Camera-type eye (tissue), 1 donor: ENCODE measurements around the gene ATF4. TPM values are rescaled to one million over a fixed set of nuclear protein-coding genes. Genes with fewer than 3 reads are reported as not detected.

Experiments
- total RNA-seq: library from RNA; depleted of rRNA; stranded (reverse); fragments of >200 nt; gene quantifications from one replicate; pipeline ENCODE4 v1.2.3, GENCODE V29; 2014

Gene ATF4
- total RNA-seq, result 157 TPM

GRCh38 chr22:39520226-39521105 is at the start of gene ATF4:
ATF4 (plus strand) TSS chr22:39520562; CDS start chr22:39521446, 884 bp downstream.

DNA sequence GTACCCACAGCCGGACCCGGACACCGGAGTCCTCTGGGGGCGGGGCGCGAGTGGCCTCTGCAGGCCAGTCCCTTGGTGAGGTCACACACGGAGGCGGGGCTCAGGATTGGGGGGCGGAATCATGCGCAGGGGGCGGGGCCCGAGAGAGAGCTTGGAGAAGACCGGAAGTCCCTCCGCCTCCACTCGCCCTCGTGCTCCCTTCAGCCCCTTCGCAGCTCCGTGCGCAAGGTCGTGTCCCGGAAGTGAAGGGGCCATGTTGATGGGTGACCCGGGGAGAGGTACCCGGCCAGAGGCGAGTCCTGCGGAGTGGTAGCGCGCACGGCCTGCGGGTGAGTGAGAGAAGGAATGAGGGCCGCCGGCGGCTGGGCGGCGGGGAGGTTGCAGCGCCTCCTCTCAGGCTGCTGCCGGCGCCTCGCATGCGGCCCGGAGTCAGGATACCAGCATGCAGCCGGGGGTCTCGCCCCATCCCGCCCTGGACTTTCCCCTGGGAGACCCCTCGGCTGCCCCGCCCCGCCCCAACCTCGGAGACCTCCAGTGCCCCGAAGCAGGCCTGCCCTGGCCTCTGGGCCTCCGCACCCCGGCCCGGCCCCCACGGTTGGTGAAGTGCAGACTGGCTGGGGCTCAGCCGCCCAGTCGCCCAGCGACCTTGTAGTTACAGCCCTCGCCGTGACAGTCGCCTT is 18.1 kb upstream of the ATF4 start, which contains the start of gene MIEF1:
MIEF1 (plus strand) TSS at position 182 of the 680 bp plus-strand sequence. CDS start 9,005 bp downstream, outside the sequence.

DNA sequence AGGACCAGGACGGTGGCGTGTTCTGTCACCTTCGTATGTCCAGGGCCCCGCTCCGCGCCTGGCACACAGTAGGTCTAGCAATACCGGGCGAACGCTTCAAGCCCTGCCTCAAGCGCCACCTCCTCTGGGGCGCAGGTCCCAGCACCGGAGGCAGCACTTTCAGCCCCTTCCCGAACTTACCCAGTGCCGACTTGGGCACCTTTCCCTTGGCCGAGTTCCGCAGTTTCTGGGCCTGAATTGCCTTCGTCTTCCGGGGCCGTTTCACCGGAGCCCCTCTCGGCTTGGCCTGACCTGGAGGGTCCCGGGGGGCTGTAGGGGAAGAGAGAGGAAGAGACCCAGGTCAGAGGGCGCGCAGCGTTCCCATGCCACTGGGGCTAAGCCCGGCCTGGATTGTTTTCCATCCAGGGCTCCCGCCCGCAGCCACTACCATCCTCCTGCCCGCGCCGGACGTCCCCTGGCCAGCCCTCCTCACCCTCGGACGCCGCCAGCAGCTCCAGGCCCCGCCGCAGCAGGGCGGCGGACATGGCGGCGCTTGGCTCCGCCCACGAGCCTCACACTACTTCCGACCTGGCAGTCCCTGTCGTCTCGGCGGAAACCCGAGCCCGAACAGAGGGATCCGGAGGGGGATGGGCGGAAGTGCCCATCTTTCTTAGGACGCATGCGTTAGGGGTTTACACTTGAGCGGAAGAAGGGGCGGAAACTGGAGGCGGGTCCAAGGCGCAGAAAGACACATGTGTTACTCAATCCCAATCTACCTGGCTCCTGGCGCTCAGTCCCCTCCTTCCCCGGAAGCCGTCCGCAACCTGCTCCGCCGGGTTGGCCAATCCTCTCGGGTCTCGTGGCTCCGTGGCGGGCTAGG is 12.1 kb downstream of the ATF4 start, which contains the start of gene RPS19BP1:
RPS19BP1 (minus strand) TSS at position 534 of the 859 bp plus-strand sequence; CDS start at position 524, 10 bp downstream.

GRCh38 chr22:39570665-39571064 is 50.3 kb downstream of the ATF4 start, which contains the start of gene CACNA1I:
CACNA1I (plus strand) TSS chr22:39570753; CDS start chr22:39570753, 0 bp downstream.

Other genes starting within 250 kb of the ATF4 start
- gene RPL3, start 200.9 kb upstream of the ATF4 start, total RNA-seq, result 1,828 TPM
- gene SYNGR1, start 170.6 kb upstream of the ATF4 start, total RNA-seq, result 82.6 TPM
- 30.1 TPM for gene TAB1, start 120.8 kb upstream of the ATF4 start, total RNA-seq
- gene MGAT3, start 63.5 kb upstream of the ATF4 start, total RNA-seq, result 12.9 TPM
- gene MIEF1, start 18.3 kb upstream of the ATF4 start, total RNA-seq, result 24.1 TPM
- gene RPS19BP1, start 12.2 kb downstream of the ATF4 start, total RNA-seq, result 41.8 TPM
- gene CACNA1I, start 50.2 kb downstream of the ATF4 start, total RNA-seq, result 1.9 TPM